HG03558 (cell line): Measurements from ENCODE around the gene ESCO1.

Experiments
- ATAC-seq: cut with Tn5 transposase; IDR thresholded peaks from one replicate; pipeline ENCODE4 v1.9.1; 2021; ENCODE audit warnings: moderate number of reproducible peaks; ENCODE audit not compliant: unreplicated experiment; ENCODE audit errors: extremely low read depth

The ESCO1 gene

GRCh38 chr18:21496277-21496835 lies 104.1 kb downstream of the ESCO1 start:
- ATAC-seq = no peak

GRCh38 chr18:21490748-21491147 lies 109.8 kb downstream of the ESCO1 start:
- ATAC-seq = no peak

GRCh38 chr18:21489919-21490495 lies 110.5 kb downstream of the ESCO1 start:
- ATAC-seq = no peak

- no peak for ATAC-seq
Measured at GRCh38 chr18:21489119-21489750, 111.3 kb downstream of the ESCO1 start.

GRCh38 chr18:21486905-21487437 lies 113.5 kb downstream of the ESCO1 start:
- no peak for ATAC-seq

- no peak for ATAC-seq
Measured at GRCh38 chr18:21484851-21485636, 115.5 kb downstream of the ESCO1 start.

GRCh38 chr18:21483051-21483450 lies 117.5 kb downstream of the ESCO1 start:
- ATAC-seq = no peak

- ATAC-seq = no peak
Measured at GRCh38 chr18:21481739-21482138, 118.8 kb downstream of the ESCO1 start.

- ATAC-seq = no peak
Measured at GRCh38 chr18:21479721-21480120, 120.8 kb downstream of the ESCO1 start.
